PC-3 (cell line): ENCODE measurements around the gene ATOH8.

Experiments used
- EZH2 ChIP-seq: fragments of 300-600 bp; sonication (generic); IDR thresholded peaks from one replicate; pipeline ENCODE4 v1.6.1; 2017; ENCODE audit warnings: antibody characterized with exemption, mild to moderate bottlenecking, low read length; ENCODE audit not compliant: unreplicated experiment
- TF ChIP-seq, protein P1 (sequence below): fragments of 300-600 bp; sonication (generic); conservative IDR thresholded peaks from 2 replicates; pipeline ENCODE4 v1.5.1; 2017; ENCODE audit warnings: antibody characterized with exemption, low read depth, mild to moderate bottlenecking, low read length

- TF ChIP-seq, protein P1, sequence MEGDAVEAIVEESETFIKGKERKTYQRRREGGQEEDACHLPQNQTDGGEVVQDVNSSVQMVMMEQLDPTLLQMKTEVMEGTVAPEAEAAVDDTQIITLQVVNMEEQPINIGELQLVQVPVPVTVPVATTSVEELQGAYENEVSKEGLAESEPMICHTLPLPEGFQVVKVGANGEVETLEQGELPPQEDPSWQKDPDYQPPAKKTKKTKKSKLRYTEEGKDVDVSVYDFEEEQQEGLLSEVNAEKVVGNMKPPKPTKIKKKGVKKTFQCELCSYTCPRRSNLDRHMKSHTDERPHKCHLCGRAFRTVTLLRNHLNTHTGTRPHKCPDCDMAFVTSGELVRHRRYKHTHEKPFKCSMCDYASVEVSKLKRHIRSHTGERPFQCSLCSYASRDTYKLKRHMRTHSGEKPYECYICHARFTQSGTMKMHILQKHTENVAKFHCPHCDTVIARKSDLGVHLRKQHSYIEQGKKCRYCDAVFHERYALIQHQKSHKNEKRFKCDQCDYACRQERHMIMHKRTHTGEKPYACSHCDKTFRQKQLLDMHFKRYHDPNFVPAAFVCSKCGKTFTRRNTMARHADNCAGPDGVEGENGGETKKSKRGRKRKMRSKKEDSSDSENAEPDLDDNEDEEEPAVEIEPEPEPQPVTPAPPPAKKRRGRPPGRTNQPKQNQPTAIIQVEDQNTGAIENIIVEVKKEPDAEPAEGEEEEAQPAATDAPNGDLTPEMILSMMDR = no peak
- no peak for TF ChIP-seq EZH2
Measured at GRCh38 chr2:85753035-85753524, 711 bp upstream of the ATOH8 start.
